Neural progenitor cell (in vitro differentiated cells): ENCODE measurements around the gene OR2AE1. TPM values are rescaled to one million over a fixed set of nuclear protein-coding genes. Genes with fewer than 3 reads are reported as not detected.

Experiments used
- DNase-seq: peaks from one replicate; pipeline ENCODE4 v3.0.0-alpha.2; 2016; ENCODE audit warnings: low spot score
- H2AFZ ChIP-seq: fragments of 200-600 bp; sonication (generic); replicated peaks from 2 replicates; pipeline ENCODE4 v1.6.1; 2016; ENCODE audit warnings: antibody characterized with exemption
- H3F3A ChIP-seq: fragments of 200-600 bp; sonication (generic); 2 replicates; pipeline ENCODE4 v1.6.1; 2016; ENCODE audit warnings: antibody characterized with exemption, low read depth
- H3K27ac ChIP-seq: fragments of 200-600 bp; sonication (generic); 2 replicates; pipeline ENCODE4 v1.5.1; 2016; ENCODE audit warnings: mild to moderate bottlenecking
- H3K27me3 ChIP-seq: fragments of 200-600 bp; sonication (generic); 2 replicates; pipeline ENCODE4 v1.6.1; 2016; ENCODE audit warnings: mild to moderate bottlenecking, moderate library complexity
- H3K36me3 ChIP-seq: fragments of 200-600 bp; sonication (generic); 2 replicates; pipeline ENCODE4 v1.5.1; 2016
- H3K4me1 ChIP-seq: fragments of 200-600 bp; sonication (generic); 2 replicates; pipeline ENCODE4 v1.6.1; 2016; ENCODE audit warnings: mixed run types
- H3K4me2 ChIP-seq: fragments of 200-600 bp; sonication (generic); 2 replicates; pipeline ENCODE4 v1.6.1; 2016
- H3K4me3 ChIP-seq: fragments of 200-600 bp; sonication (generic); 2 replicates; pipeline ENCODE4 v1.5.1; 2016
- H3K79me2 ChIP-seq: fragments of 200-600 bp; sonication (generic); 2 replicates; pipeline ENCODE4 v1.6.1; 2016; ENCODE audit warnings: low read depth
- H3K9ac ChIP-seq: fragments of 200-600 bp; sonication (generic); 2 replicates; pipeline ENCODE4 v1.6.1; 2016
- H3K9me3 ChIP-seq: fragments of 200-600 bp; sonication (generic); 2 replicates; pipeline ENCODE4 v1.5.1; 2016; ENCODE audit warnings: low read depth
- H4K20me1 ChIP-seq: fragments of 200-600 bp; sonication (generic); 2 replicates; pipeline ENCODE4 v1.6.1; 2016; ENCODE audit warnings: low read depth
- H3K27ac Mint-ChIP-seq: 3 replicates; pipeline ENCODE4 v1.8.0; 2021; ENCODE audit warnings: mixed read lengths
- H3K27me3 Mint-ChIP-seq: 2 replicates; pipeline ENCODE4 v1.8.0; 2022; ENCODE audit warnings: low read depth, mild to moderate bottlenecking, inconsistent platforms, moderate library complexity, mixed read lengths; ENCODE audit not compliant: insufficient read depth
- H3K36me3 Mint-ChIP-seq: 3 replicates; pipeline ENCODE4 v1.8.0; 2021; ENCODE audit warnings: mixed read lengths
- H3K4me1 Mint-ChIP-seq: 3 replicates; pipeline ENCODE4 v1.8.0; 2021; ENCODE audit warnings: mixed read lengths
- H3K4me3 Mint-ChIP-seq: 3 replicates; pipeline ENCODE4 v1.8.0; 2021; ENCODE audit warnings: mild to moderate bottlenecking, moderate library complexity, mixed read lengths
- H3K9me3 Mint-ChIP-seq: 3 replicates; pipeline ENCODE4 v1.8.0; 2020; ENCODE audit warnings: mixed read lengths
- EZH2 ChIP-seq: fragments of 200-600 bp; sonication (generic); IDR thresholded peaks from 2 replicates; pipeline ENCODE4 v1.6.1; 2017; ENCODE audit warnings: antibody characterized with exemption, mild to moderate bottlenecking, moderate library complexity
- EZH2phosphoT487 ChIP-seq: fragments of 200-600 bp; sonication (generic); IDR thresholded peaks from 2 replicates; pipeline ENCODE4 v1.6.1; 2017; ENCODE audit warnings: antibody characterized with exemption
- total RNA-seq: library from RNA; depleted of rRNA; stranded (reverse); fragments of >200 nt; gene quantifications from 2 replicates; pipeline ENCODE4 v1.2.3, GENCODE V29; 2015; ENCODE audit warnings: low replicate concordance
- TF ChIP-seq, protein P1 (sequence below): fragments of 200-600 bp; sonication (generic); IDR thresholded peaks from 2 replicates; pipeline ENCODE4 v1.5.1; 2017; ENCODE audit warnings: antibody characterized with exemption, mild to moderate bottlenecking

The OR2AE1 gene
- total RNA-seq, 1 donor from 2014 or later = not detected

DNA sequence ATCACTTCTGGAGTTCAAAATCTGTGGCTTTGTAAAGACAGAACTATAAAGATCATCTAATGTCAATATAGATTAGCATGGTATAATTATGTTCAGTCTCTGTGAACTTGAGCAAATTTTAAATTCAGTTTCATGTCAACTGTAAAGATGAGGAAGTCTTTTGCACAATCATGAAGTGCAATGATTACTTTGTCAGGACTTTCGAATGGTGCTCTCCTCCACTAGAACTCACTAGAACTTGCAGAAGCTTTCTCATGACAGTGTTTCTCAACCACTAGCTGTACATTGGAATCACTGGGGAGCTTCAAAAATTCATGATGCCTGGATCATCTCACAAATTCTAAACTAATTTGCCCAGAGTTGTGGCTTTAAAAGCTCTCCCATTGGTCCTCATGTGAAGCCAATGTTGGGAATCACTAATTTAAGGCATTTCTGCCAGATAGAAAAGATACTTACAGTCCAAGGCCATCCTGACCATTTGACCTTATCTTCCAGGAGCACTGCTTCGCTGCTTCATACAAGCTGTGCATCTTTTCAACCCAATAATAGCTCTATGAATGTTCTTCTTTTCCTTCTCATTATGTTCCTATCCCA lies 12.9 kb downstream of the OR2AE1 start:
- no peaks in the 10 kb centered on the region for H3K79me2 ChIP-seq
- H3K4me2 ChIP-seq = no peak overlapping the region
- H2AFZ ChIP-seq = no peak overlapping the region
- no peak overlapping the region for H3K27ac ChIP-seq
- Mint-ChIP-seq H3K36me3 (no peaks in the 10 kb centered on the region), H3K27ac (no peak overlapping the region), H3K27me3 (no peaks in the 10 kb centered on the region), H3K9me3 (no peaks in the 10 kb centered on the region), H3K4me1 (peaks cover 5% of the 10 kb centered on the region), H3K4me3 (no peak overlapping the region)
- H3K4me1 ChIP-seq = no peaks in the 10 kb centered on the region
- H3K9ac ChIP-seq = no peak overlapping the region
- H3F3A ChIP-seq = no peaks in the 10 kb centered on the region
- H3K27me3 ChIP-seq = no peaks in the 10 kb centered on the region
- H3K4me3 ChIP-seq = no peak overlapping the region
- no peaks in the 10 kb centered on the region for H4K20me1 ChIP-seq
- DNase-seq = no peak
- H3K9me3 ChIP-seq = peaks cover 7% of the 10 kb centered on the region
- no peak for TF ChIP-seq EZH2
- TF ChIP-seq, protein P1, sequence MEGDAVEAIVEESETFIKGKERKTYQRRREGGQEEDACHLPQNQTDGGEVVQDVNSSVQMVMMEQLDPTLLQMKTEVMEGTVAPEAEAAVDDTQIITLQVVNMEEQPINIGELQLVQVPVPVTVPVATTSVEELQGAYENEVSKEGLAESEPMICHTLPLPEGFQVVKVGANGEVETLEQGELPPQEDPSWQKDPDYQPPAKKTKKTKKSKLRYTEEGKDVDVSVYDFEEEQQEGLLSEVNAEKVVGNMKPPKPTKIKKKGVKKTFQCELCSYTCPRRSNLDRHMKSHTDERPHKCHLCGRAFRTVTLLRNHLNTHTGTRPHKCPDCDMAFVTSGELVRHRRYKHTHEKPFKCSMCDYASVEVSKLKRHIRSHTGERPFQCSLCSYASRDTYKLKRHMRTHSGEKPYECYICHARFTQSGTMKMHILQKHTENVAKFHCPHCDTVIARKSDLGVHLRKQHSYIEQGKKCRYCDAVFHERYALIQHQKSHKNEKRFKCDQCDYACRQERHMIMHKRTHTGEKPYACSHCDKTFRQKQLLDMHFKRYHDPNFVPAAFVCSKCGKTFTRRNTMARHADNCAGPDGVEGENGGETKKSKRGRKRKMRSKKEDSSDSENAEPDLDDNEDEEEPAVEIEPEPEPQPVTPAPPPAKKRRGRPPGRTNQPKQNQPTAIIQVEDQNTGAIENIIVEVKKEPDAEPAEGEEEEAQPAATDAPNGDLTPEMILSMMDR = no peak
- TF ChIP-seq EZH2phosphoT487 = no peak
- H3K36me3 ChIP-seq = no peaks in the 10 kb centered on the region

DNA sequence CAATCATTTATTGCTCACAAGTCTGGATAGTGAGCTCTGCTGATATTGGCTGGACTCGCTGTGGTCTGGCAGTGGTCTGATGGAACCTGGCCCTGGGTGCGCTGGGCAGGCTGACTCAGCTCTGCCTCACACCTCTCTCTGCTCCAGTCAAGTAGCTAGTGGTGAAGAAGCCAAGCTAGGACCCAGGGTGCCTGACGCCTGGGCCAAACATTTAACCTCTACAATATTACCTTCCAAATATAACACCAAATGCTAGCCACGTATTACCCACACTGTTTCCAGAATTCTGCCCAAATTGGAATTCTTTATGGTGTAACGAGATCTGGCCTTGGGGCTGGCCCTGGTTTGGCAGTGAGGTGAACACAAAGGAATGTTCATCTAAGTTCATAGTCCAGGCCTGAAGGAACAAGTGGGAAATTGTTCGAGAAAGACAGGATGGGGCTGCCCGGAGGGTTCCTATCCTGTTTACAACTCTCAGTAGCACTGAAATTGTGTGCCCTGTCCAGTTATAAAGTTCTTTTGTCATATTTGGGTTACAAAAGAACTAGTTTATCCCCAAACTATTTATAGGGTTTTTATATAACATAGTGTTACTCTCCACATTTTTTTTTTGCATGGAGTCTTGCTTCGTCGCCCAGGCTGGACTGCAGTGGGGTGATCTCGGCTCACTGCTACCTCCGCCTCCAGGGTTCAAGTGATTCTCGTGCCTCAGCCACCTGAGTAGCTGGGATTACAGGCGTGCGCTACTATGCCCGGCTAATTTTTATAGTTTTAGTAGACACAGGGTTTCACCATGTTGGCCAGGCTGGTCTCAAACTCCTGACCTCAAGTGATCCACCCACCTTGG lies 16.3 kb downstream of the OR2AE1 start:
- Histone ChIP-seq H2AFZ (peak overlapping the region; percentile 12), H3F3A (no peaks in the 10 kb centered on the region), H3K4me3 (no peak overlapping the region), H3K36me3 (no peaks in the 10 kb centered on the region), H4K20me1 (no peaks in the 10 kb centered on the region), H3K27me3 (no peaks in the 10 kb centered on the region), H3K79me2 (no peaks in the 10 kb centered on the region), H3K27ac (no peak overlapping the region), H3K4me1 (no peaks in the 10 kb centered on the region), H3K4me2 (no peak overlapping the region), H3K9me3 (peaks cover 7% of the 10 kb centered on the region), H3K9ac (no peak overlapping the region)
- TF ChIP-seq EZH2phosphoT487 (no peak), EZH2 (no peak)
- TF ChIP-seq, protein P1 = no peak
- no peak overlapping the region for H3K27ac Mint-ChIP-seq
- DNase-seq = no peak
- H3K27me3 Mint-ChIP-seq = no peaks in the 10 kb centered on the region
- no peak overlapping the region for H3K4me3 Mint-ChIP-seq
- H3K36me3 Mint-ChIP-seq = no peaks in the 10 kb centered on the region
- peaks cover 5% of the 10 kb centered on the region for H3K4me1 Mint-ChIP-seq
- no peaks in the 10 kb centered on the region for H3K9me3 Mint-ChIP-seq

DNA sequence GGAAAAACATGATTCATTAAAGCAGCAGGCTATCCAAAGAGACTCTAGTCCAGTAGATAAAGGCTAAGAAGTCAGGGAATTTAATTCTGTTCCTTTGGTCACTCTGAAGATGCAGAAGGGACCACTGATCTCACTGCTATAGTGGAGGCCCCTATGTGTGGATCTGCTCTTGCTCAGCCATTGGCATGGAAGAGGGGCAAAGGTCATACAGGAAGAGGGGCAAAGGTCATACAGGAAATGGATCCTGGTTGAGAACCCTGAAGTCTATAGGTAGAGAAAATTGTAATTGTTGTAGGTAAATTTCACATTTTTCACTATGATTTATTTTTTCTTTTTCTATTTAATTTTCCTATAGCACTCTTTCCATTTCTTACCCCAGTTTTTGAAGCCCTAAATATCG lies 21.6 kb downstream of the OR2AE1 start:
- Histone ChIP-seq H3K27ac (no peak overlapping the region), H2AFZ (no peak overlapping the region), H4K20me1 (no peaks in the 10 kb centered on the region), H3F3A (no peaks in the 10 kb centered on the region), H3K79me2 (no peaks in the 10 kb centered on the region), H3K27me3 (no peaks in the 10 kb centered on the region), H3K4me3 (no peak overlapping the region), H3K9me3 (no peaks in the 10 kb centered on the region), H3K4me1 (no peaks in the 10 kb centered on the region), H3K4me2 (no peak overlapping the region), H3K9ac (no peak overlapping the region), H3K36me3 (no peaks in the 10 kb centered on the region)
- no peaks in the 10 kb centered on the region for H3K9me3 Mint-ChIP-seq
- no peaks in the 10 kb centered on the region for H3K27me3 Mint-ChIP-seq
- H3K4me3 Mint-ChIP-seq = no peak overlapping the region
- no peaks in the 10 kb centered on the region for H3K36me3 Mint-ChIP-seq
- peaks cover 5% of the 10 kb centered on the region for H3K4me1 Mint-ChIP-seq
- DNase-seq = no peak
- TF ChIP-seq, protein P1 = no peak
- no peak for TF ChIP-seq EZH2phosphoT487
- no peak for TF ChIP-seq EZH2
- no peak overlapping the region for H3K27ac Mint-ChIP-seq
